HG03558 (cell line): Measurements from ENCODE around the gene MYZAP.
"Not testable (repeated sequence)": the region's sequence is repeated elsewhere in the genome, so short reads cannot be mapped to it uniquely, and the experiment has no call there.

Experiments
- ATAC-seq: cut with Tn5 transposase; IDR thresholded peaks from one replicate; pipeline ENCODE4 v1.9.1; 2021; ENCODE audit warnings: moderate number of reproducible peaks; ENCODE audit not compliant: unreplicated experiment; ENCODE audit errors: extremely low read depth

Gene MYZAP

GRCh38 chr15:57615951-57616496 lies 24.3 kb downstream of the MYZAP start:
- not testable (repeated sequence) for ATAC-seq

- ATAC-seq = no peak
Observed at GRCh38 chr15:57618325-57618724, 26.6 kb downstream of the MYZAP start.

DNA sequence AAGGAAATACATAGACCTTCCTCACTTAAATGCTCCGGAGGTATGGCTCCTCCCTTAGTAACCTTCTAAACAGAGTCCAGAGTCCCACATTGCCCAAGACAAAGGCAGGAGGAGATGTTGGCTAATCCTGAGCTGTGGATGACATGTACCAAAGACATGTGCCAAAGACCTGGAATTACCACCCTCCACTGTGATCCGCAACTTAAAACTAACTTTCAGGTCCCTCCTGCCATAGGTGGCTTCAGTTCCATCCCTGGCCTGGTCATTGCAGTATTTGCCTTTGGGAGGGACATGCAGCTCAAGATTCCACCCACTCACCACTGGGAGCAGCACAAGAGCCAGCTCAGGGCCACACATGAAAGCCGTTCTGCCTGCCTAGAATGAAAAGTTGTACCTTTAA lies 28.0 kb downstream of the MYZAP start:
- ATAC-seq = no peak

- no peak for ATAC-seq
Observed at GRCh38 chr15:57624730-57625129, 33.0 kb downstream of the MYZAP start.

GRCh38 chr15:57625703-57626448 lies 34.2 kb downstream of the MYZAP start:
- no peak for ATAC-seq

DNA sequence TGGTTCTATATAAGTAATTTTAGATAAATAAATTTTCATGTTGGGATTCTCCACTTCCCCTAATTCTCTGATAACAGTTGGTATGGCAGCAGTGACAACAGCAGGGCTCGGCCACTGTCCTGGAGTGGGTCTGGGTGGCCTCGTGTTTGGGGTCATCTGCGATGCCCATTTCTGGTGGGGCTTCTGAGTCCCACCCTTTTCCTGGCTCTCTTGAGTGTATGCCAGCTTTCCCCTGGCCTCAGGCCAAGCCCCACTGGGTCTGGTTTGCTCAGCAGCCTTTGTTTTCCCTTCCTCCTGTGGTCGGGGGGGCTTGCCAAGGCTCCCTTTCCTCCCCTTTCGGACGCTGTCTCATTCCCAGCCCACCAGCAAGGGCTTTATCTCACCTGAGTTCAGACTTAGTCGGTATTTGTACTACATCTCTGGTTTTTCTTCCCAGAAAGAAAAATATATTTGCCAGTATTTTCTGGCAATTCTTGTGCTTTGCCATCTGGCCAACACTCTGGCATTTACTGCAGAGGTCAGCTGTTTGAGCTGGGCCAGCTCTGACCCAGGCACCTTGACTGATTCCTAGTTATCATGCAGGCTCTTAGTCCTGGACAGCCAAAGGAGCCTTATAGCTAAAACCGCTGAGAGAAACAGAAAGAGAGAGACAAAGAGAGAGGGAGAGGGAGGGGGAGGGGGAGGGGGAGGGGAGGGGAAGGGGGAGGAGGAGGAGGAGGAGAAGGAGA lies 35.2 kb downstream of the MYZAP start:
- ATAC-seq = no peak

- no peak for ATAC-seq
Observed at GRCh38 chr15:57631386-57632110, 39.8 kb downstream of the MYZAP start.

- no peak for ATAC-seq
Observed at GRCh38 chr15:57634290-57634689, 42.6 kb downstream of the MYZAP start.

GRCh38 chr15:57635300-57635909 lies 43.7 kb downstream of the MYZAP start:
- no peak for ATAC-seq

DNA sequence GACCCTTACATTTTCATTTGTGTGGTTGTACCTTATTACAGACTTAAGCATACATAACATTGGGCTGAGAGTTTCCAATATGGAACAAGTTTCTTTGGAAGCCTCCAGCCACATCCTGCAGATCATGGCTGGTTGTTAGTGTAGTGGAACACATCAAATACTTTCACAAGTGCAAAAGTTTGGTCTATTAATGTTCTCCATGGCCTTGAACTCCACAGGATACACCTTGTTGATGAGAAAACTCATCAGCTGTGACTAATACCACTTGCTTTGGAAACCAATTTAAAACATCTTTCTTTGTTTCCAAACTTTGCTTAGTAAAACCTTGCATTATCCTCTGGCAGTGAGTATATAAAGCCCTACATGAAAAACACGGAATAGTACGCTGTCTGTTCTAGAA lies 46.1 kb downstream of the MYZAP start:
- ATAC-seq = no peak

- ATAC-seq = no peak
Observed at GRCh38 chr15:57639306-57639705, 47.6 kb downstream of the MYZAP start.

- no peak for ATAC-seq
Observed at GRCh38 chr15:57640930-57641682, 49.4 kb downstream of the MYZAP start.

DNA sequence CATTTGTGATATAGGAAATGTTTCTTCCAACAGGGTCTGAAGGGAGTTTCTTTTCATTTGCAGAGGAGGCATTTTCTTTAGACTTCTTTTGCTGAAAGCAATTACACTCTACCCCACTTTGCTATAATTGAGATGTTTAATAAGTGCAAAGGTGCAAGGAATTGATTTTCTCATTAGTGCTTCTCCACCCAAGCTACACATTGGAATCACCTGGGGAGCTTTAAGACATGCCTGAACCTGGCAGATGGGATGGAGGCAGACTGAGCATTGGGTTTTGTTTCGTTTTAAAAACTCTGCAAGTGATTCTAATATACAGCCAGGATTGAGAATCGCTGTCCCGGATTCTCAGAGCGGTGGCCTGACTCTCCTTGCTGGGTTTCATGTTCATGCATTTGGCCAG lies 52.1 kb downstream of the MYZAP start:
- ATAC-seq = no peak

GRCh38 chr15:57646087-57646486 lies 54.4 kb downstream of the MYZAP start:
- ATAC-seq = no peak

DNA sequence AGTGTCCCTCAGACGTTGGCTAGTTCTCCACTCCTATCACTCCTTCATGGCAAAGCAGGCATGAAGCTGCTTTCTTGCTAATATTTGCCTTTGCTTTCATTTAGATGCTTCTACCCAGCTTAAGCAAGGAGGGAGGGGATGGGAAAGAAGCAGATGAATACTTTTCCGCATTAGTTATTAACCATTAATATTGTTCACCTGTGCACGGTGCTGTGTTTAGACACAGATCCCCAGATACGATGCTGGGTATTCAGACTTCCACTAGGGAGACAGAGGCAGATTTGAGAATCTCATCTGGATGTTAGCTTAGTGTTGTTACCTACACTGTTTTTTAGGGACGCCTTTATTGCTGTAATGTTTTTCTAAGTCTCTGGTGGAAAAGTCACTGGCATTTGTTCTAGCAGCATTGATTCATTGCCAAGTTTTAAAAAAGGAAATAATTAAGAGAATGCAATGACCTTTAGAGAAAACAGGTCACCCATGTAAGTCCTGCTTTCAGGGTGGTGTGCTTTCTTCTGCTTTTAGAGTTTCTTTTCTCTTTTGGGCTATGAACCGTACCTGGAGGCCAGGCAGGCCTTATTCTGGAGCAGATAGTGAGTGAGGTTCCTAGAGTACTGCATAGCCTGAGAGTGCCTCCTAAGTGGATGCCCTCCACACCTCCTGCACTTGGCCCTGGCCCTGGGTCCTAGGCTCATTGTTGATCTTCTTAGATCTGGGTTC lies 55.5 kb downstream of the MYZAP start:
- ATAC-seq = no peak

- no peak for ATAC-seq
Observed at GRCh38 chr15:57647791-57648130, 56.1 kb downstream of the MYZAP start.

DNA sequence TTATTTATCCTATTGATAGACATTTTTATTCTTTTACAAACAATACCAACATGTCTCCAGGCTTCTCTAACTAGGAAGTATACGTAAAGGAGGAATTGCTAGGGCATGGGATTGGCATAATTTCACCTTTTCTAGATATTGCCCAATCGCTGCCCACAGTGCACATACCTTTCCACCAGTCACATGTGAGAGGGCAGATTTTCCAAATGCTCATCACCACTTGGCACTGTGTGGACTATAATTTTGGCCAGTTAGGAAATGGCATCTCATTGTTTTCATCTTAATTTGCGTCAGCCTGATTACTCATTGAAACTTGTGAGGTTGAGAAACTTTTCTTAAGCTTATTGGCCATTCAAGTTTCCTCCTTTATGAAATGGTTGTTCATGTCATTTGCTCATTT lies 57.4 kb downstream of the MYZAP start:
- ATAC-seq = no peak

DNA sequence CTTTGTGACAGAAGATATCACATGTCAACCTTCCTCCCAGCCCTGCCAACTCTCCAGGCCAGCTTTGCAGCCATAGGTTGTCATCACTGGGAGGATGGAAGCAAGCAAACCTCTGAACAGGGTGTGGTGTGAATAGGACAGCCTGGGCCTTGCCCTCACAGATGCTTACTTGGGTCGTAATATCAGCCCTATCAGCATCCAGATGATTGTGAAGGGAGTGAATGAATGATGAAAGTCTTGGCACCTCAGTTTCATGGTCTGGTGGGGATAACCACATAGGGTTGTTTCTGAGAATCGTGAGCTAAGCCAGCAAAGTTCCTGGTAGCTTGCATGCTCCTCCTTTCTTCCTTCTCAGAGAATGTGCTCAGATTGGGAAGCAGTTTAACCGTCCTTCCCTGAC lies 59.7 kb downstream of the MYZAP start:
- ATAC-seq = no peak

GRCh38 chr15:57652481-57652880 lies 60.8 kb downstream of the MYZAP start:
- ATAC-seq = no peak
